ENCODE results near the gene TMC7. TPM values are rescaled to one million over a fixed set of nuclear protein-coding genes. Genes with fewer than 3 reads are reported as not detected.
A peak's percentile ranks its signal among the peaks of the same experiment; 100 is the strongest.
"Not testable (repeated sequence)": the region's sequence is repeated elsewhere in the genome, so short reads cannot be mapped to it uniquely, and the experiment has no call there.

Gene TMC7
- total and polyA plus RNA-seq, 12 donors = 0.76 to 1.9 (median 1.2) TPM

DNA sequence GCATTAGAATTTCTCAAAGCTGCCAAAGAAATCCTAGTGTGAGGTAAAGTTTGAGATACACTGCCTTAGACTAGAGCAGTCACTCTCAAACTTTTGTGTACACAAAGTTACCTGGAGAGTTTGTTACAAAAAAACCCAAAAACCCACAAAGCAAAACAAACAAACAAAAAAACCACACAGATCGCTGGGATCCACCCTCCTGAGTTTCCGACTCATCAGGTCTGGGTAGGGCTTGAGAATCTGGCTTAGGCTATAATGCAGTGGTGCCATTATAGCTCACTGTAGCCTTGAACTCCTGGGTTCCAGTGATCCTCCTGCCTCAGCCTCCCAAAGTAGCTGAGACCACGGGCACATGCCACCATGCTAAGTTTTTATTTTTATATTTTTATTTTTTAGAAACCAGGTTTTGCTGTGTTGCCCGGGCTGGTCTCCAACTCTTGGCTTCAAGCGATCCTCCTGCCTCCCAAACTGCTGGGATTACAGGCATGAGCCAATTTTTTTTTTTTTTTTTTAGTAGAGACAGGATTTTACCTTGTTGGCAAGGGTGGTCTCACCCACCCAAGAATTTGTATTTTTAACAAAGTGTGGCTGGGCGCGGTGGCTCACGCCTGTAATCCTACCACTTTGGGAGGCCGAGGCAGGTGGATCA lies 35.2 kb upstream of the TMC7 start:
- TF ChIP-seq, protein P1, sequence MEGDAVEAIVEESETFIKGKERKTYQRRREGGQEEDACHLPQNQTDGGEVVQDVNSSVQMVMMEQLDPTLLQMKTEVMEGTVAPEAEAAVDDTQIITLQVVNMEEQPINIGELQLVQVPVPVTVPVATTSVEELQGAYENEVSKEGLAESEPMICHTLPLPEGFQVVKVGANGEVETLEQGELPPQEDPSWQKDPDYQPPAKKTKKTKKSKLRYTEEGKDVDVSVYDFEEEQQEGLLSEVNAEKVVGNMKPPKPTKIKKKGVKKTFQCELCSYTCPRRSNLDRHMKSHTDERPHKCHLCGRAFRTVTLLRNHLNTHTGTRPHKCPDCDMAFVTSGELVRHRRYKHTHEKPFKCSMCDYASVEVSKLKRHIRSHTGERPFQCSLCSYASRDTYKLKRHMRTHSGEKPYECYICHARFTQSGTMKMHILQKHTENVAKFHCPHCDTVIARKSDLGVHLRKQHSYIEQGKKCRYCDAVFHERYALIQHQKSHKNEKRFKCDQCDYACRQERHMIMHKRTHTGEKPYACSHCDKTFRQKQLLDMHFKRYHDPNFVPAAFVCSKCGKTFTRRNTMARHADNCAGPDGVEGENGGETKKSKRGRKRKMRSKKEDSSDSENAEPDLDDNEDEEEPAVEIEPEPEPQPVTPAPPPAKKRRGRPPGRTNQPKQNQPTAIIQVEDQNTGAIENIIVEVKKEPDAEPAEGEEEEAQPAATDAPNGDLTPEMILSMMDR (IDR thresholded peaks at IDR 0.05) = no peak
- peaks cover 0 to 12% (median 0%) of the 10 kb centered on the region in 9 donors for H3K4me1 ChIP-seq
- DNase-seq = no peak
- no peak overlapping the region for H3K27ac ChIP-seq
- no peaks in the 10 kb centered on the region for H3K9me3 ChIP-seq
- ATAC-seq = no peak
- 93 to 95% methylated on average over 9 of the region's 9 CpGs for WGBS, 2 donors
- no peaks in the 10 kb centered on the region for H3K27me3 ChIP-seq
- H3K4me3 ChIP-seq = no peak overlapping the region
- H3K36me3 ChIP-seq = no peaks in the 10 kb centered on the region
- intact Hi-C loops (cut with DNase I) = no loop called here

DNA sequence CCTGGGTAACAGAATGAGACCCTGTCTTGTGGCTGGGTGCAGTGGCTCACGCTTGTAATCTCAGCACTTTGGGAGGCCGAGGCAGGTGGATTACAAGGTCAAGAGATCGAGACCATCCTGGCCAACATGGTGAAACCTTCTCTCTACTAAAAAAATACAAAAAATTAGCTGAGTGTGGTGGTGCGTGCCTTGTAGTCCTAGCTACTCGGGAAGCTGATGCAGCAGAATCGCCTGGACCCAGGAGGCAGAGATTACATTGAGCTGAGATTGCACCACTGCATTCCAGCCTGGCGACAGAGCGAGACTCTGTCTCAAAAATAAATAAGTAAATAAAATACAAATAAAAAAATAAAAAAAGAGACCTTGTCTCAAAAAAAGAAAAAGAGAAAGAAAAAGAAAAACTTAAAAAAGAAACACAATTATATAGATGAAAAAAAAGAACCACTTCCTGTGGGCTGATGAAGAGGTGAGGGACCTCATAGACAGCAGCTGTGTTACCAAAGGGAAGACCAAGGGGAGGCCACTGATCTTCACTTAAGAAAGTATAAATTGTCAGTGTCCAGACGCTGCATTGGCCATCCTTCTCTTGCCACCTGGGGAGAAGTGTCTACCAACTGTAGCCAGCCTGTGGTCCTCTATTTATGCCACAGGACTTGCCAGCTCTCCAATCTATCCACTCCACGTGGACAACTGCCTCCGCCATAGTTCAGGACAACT lies 33.1 kb upstream of the TMC7 start:
- no peak for DNase-seq
- 88 to 90% methylated on average over 11 of the region's 11 CpGs for WGBS, 2 donors
- no peak overlapping the region for H3K4me3 ChIP-seq
- intact Hi-C loops (cut with DNase I) = no loop called here
- no peak overlapping the region for H3K27ac ChIP-seq
- H3K9me3 ChIP-seq = no peaks in the 10 kb centered on the region
- no peaks in the 10 kb centered on the region for H3K36me3 ChIP-seq
- ATAC-seq = no peak
- peaks cover 0 to 13% (median 0%) of the 10 kb centered on the region in 9 donors for H3K4me1 ChIP-seq
- H3K27me3 ChIP-seq = no peaks in the 10 kb centered on the region
- TF ChIP-seq, protein P1 (IDR thresholded peaks at IDR 0.05) = no peak

DNA sequence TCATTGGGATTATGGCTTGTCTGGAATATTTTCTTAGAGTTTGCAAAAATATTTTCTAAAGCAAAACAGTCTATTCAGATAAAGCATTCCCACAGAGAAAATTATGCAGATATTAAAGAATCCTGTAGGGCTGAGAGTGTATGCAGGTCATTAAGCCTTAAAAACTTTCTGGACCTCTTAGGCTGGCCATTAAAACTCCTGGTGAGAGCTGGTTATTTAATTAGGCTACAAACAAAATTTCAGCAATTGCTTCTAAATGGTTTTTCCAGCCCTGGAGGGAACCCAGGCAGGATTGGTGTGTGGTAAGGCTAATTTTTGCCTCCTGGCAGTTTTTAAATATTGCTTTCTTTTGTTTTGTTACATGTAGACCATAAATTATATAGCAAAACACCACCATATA lies 30.2 kb upstream of the TMC7 start:
- TF ChIP-seq, protein P1 (IDR thresholded peaks at IDR 0.05) = no peak
- ATAC-seq (no peak), DNase-seq (no peak)
- intact Hi-C loops (cut with DNase I) = no loop called here
- Histone ChIP-seq H3K4me3 (no peak overlapping the region), H3K27ac (no peak overlapping the region), H3K36me3 (no peaks in the 10 kb centered on the region), H3K4me1 (peaks cover 0 to 6% (median under 1%) of the 10 kb centered on the region in 9 donors), H3K27me3 (peaks cover 0 to 3% (median 0%) of the 10 kb centered on the region in 7 donors), H3K9me3 (no peaks in the 10 kb centered on the region)

DNA sequence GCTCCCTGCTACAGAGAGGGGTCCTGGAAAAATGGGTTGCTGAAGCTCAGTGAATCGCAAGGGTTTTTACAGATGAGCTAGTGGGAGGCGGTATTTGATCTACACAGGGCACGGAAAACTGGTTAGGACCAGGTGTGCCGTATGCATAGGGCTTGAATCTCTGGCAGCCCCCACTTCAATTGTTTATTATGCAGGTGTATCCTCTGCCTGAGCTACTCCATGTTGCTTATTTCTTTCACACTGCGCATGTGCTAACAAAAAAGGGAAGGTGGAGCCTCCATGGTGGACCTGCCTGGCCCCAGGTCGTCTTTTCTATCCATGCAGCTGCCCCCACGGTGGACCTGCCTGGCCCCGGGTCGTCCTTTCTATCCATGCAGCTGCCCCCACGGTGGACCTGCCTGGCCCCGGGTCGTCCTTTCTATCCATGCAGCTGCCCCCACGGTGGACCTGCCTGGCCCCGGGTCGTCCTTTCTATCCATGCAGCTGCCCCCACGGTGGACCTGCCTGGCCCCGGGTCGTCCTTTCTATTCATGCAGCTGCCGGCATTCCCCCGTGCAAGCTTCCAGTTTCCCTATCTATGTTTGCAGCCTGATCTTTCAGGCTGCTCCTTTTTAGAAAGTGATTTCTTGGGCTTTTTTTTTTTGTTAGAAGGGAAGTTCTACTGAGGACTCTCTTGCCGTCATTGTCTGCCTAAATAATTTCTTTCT lies 27.7 kb upstream of the TMC7 start:
- H3K9me3 ChIP-seq; H3K36me3 ChIP-seq; intact Hi-C loops (cut with DNase I); H3K27me3 ChIP-seq; H3K27ac ChIP-seq; ATAC-seq; DNase-seq: not testable (repeated sequence)
- H3K4me1 ChIP-seq = peaks cover 0 to 20% (median 5%) of the 10 kb centered on the region in 9 donors
- 24 to 36% methylated on average over 16 to 17 of the region's 21 CpGs for WGBS, 2 donors
- H3K4me3 ChIP-seq = peak overlapping the region in 3 of 10 donors; percentile 21 to 41 (median 24)

DNA sequence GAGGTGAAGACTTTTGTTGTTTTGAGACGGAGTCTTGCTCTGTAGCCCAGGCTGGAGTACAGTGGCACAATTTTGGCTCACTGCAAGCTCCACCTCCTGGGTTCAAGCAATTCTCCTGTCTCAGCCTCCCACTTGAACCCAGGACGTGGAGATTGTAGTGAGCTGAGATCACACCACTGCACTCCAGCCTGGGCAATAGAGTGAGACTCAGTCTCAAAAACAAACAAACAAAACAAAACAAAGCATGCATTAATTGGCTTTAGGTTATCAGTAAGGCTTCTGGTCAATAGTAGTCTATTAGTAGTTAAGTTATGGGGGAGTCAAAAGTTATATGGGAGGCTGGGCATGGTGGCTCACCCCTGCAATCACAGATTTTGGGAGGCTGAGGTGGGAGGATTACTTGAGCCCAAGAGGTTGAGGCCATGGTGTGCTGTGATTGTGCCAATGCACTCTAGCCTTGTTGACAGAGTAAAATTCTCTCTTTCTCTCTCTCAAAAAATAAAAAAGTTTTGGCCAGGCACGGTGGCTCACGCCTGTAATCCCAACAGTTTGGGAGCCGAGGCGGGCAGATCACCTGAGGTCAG lies 27.0 kb upstream of the TMC7 start:
- H3K4me3 ChIP-seq = peak overlapping the region in 2 of 10 donors; percentile 21 to 41
- ATAC-seq; intact Hi-C loops (cut with DNase I): not testable (repeated sequence)

More for the DNA sequence above, 27.0 kb upstream of the TMC7 start:
- not testable (repeated sequence) for DNase-seq, H3K36me3 ChIP-seq, H3K27me3 ChIP-seq, H3K9me3 ChIP-seq, H3K27ac ChIP-seq
- peaks cover 0 to 23% (median 9%) of the 10 kb centered on the region in 9 donors for H3K4me1 ChIP-seq
- WGBS, 2 donors = 68 to 74% methylated on average over 6 of the region's 6 CpGs
